Activated T-helper 17 cell treated with anti-CD3 and anti-CD28 coated beads, Interleukin-2, amount 50 U/mL, for 72 hours (primary cell): Measurements from ENCODE around the gene GALNT2. TPM values are rescaled to one million over a fixed set of nuclear protein-coding genes. Genes with fewer than 3 reads are reported as not detected.
A peak's percentile ranks its signal among the peaks of the same experiment; 100 is the strongest.

Source experiments
- ATAC-seq: fragments of 150-1000 bp; cut with Tn5 transposase; replicated peaks from 2 replicates; pipeline ENCODE4 v1.10.0; 2021; ENCODE audit warnings: mild to moderate bottlenecking, moderate library complexity
- H3K27ac Mint-ChIP-seq: one replicate; pipeline ENCODE4 v1.8.0; 2022; ENCODE audit warnings: mixed read lengths
- H3K27me3 Mint-ChIP-seq: one replicate; pipeline ENCODE4 v1.8.0; 2022; ENCODE audit warnings: mixed read lengths
- H3K36me3 Mint-ChIP-seq: one replicate; pipeline ENCODE4 v1.8.0; 2022; ENCODE audit warnings: low read depth, mild to moderate bottlenecking, mixed read lengths
- H3K4me1 Mint-ChIP-seq: one replicate; pipeline ENCODE4 v1.8.0; 2022; ENCODE audit warnings: mixed read lengths
- H3K4me3 Mint-ChIP-seq: one replicate; pipeline ENCODE4 v1.8.0; 2022; ENCODE audit warnings: mild to moderate bottlenecking, mixed read lengths
- H3K9me3 Mint-ChIP-seq: one replicate; pipeline ENCODE4 v1.8.0; 2022; ENCODE audit warnings: mixed read lengths
- total RNA-seq, 2 donors: library from RNA; stranded (reverse); gene quantifications; one replicate each; pipeline ENCODE4 v1.2.3, GENCODE V29; 2022

Gene GALNT2
- total RNA-seq, 2 donors from 2014 or later: 49.7 to 53.6 TPM

GRCh38 chr1:230326971-230327891 is 260.2 kb downstream of the GALNT2 start:
- Mint-ChIP-seq H3K4me1 (peaks cover 10% of the 10 kb centered on the region), H3K27me3 (peaks cover 2% of the 10 kb centered on the region), H3K36me3 (no peaks in the 10 kb centered on the region), H3K9me3 (no peaks in the 10 kb centered on the region), H3K4me3 (peak overlapping the region; percentile 59), H3K27ac (peak overlapping the region; percentile 76)
- no peak for ATAC-seq

DNA sequence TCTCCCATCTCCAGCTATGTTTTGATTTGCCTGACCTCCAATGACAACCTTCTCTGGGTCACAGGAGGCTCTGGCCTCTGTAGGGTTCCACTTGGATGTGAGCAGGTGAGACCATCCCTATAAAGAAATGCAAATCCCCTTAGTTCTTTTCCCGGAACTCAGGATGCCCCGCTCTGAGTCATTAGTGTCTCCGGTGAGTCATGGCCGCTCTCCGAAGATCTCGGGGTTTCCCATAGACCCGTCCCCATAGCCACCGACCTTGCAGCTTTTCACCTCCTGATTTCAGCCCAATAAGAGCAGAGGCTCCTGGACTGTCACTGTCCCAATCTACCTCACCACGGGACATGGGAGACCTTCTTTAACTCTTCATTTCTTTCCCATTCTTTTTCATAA is 260.9 kb downstream of the GALNT2 start:
- ATAC-seq: peak; percentile 93
- Mint-ChIP-seq H3K36me3 (no peaks in the 10 kb centered on the region), H3K4me1 (peaks cover 10% of the 10 kb centered on the region), H3K4me3 (peak overlapping the region; percentile 59), H3K27ac (peak overlapping the region; percentile 60), H3K27me3 (peaks cover 2% of the 10 kb centered on the region), H3K9me3 (no peaks in the 10 kb centered on the region)

DNA sequence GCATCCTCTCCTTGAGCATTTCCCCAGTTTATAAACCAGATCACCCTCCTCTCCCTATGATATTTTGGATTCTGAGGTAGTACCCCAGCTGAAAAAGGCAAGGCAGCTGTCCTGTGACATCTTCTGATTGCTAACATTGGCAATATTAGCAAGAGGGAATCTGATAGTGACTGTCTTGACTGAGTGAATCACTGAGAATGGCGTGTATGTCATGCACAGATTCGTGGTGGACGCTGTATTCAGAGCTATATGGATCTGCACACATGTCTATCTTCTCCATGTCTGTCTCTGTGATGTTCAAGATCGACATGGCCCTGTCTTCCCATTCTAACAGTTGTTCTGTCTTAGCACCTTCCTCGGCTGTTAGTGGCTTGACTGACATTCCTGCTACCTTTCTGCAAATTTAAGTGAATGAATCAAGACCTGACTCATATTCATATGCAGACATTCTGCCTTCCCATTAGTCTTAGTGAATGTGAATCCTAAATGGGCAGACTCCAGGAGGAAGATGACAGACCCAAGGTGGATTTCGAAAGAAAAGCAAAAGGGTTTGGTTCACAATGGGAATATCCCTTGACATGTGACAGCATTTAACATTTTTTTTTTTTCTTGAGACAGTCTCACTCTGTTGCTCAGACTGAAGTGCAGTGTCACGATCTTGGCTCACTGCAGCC is 261.4 kb downstream of the GALNT2 start:
- Mint-ChIP-seq H3K36me3 (no peaks in the 10 kb centered on the region), H3K4me1 (peaks cover 10% of the 10 kb centered on the region), H3K9me3 (no peaks in the 10 kb centered on the region), H3K27ac (peak overlapping the region; percentile 60), H3K4me3 (peak overlapping the region; percentile 59), H3K27me3 (peaks cover 6% of the 10 kb centered on the region)
- peak; percentile 69 for ATAC-seq

DNA sequence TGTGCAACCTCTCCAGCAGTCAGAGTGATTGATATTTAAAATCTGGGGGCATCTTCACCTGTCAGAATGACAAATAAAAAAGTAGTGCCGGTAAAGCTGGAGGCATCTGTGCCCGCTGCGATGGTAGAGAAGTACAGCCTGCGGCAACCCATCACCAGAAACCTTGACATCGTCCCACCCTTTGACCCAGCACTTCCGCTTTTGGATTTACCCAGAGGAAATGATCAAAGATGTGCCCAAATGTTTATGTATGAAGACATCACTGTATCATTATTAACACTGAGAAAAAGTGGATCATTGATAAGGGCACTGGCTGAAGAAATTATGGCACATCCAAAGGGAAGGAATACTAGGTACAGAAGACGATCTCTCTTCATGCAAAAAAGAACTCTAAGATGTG is 263.1 kb downstream of the GALNT2 start:
- Mint-ChIP-seq H3K27me3 (peaks cover 10% of the 10 kb centered on the region), H3K4me1 (peaks cover 10% of the 10 kb centered on the region), H3K36me3 (no peaks in the 10 kb centered on the region), H3K4me3 (no peak overlapping the region), H3K9me3 (no peaks in the 10 kb centered on the region), H3K27ac (no peak overlapping the region)
- ATAC-seq: no peak
